HCT116 (cell line): ENCODE data around the gene EDN2.

Source experiments
- EZH2phosphoT487 ChIP-seq: fragments of 200-600 bp; IDR thresholded peaks from 2 replicates; pipeline ENCODE4 v1.6.1; 2018; ENCODE audit warnings: antibody characterized with exemption, borderline replicate concordance
- TF ChIP-seq, protein P1 (sequence below), 3 experiments: fragments of 200-600 bp in 1 of 3; sonication (generic) in 1 of 3; IDR thresholded peaks in 2 of 3; conservative IDR thresholded peaks in 1 of 3; 2 replicates each; pipeline ENCODE4 v1.5.1; 2012 to 2017; ENCODE audit warnings: low read depth in 2 of 3, low read length in 2 of 3, antibody characterized with exemption in 1 of 3, borderline replicate concordance in 1 of 3, control low read depth in 1 of 3, mild to moderate bottlenecking in 1 of 3, mixed read lengths in 1 of 3, mixed run types in 1 of 3, moderate library complexity in 1 of 3; ENCODE audit not compliant: insufficient read depth in 1 of 3

DNA sequence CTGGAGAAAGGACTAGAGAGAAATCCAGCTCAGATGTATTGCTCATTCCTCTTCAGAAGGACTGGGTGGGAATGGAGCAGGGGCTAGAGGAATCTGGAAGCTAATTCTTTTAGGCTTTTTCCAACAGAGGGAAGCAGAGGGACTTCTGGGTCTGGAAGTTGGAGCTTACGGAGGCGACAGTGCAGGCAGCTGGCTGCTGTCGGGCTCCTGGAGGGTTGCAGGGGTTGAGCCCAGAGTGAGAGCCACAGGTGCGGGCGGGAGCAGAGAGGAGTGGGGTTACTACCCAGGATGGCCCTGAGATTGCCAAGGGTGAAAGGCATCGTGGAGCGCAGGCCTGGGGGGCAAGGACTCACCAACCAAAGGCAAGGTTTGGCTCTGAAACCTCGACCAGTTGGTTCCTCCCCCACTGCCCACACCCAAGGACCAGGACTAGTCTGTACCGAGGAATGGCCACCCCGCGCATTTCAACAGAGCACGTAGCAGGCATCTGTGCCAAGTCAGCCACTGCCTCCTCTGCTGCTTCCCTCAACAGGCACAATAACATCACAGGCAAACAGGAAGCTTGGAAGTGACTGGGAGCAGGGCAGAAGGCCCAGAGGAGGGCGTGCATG, 22.7 kb upstream of the EDN2 start:
- TF ChIP-seq, protein P1, sequence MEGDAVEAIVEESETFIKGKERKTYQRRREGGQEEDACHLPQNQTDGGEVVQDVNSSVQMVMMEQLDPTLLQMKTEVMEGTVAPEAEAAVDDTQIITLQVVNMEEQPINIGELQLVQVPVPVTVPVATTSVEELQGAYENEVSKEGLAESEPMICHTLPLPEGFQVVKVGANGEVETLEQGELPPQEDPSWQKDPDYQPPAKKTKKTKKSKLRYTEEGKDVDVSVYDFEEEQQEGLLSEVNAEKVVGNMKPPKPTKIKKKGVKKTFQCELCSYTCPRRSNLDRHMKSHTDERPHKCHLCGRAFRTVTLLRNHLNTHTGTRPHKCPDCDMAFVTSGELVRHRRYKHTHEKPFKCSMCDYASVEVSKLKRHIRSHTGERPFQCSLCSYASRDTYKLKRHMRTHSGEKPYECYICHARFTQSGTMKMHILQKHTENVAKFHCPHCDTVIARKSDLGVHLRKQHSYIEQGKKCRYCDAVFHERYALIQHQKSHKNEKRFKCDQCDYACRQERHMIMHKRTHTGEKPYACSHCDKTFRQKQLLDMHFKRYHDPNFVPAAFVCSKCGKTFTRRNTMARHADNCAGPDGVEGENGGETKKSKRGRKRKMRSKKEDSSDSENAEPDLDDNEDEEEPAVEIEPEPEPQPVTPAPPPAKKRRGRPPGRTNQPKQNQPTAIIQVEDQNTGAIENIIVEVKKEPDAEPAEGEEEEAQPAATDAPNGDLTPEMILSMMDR (IDR thresholded peaks at IDR 0.05 in 2 of 3, conservative IDR thresholded peaks at IDR 0.05 in 1 of 3; ENCODE audit: borderline replicate concordance in 1 of 3, insufficient read depth in 1 of 3, low read depth in 2 of 3, low read length in 2 of 3), result no peak
- TF ChIP-seq EZH2phosphoT487, result no peak
